Body of pancreas (tissue), 4 donors: Measurements from ENCODE around the gene MKNK2.

ENCODE experiments used
- CTCF ChIP-seq, 7 experiments: fragments of 450-650 bp in 4 of 7; fragments of 200-600 bp in 3 of 7; sonication (generic) in 3 of 7; IDR thresholded peaks; one replicate each; pipeline ENCODE4 v1.5.1; 2016 to 2019; ENCODE audit warnings: antibody characterized with exemption in 7 of 7
- POLR2A ChIP-seq, 3 donors: fragments of 450-650 bp; IDR thresholded peaks; one replicate each; pipeline ENCODE4 v1.6.1; 2016; ENCODE audit warnings: antibody characterized with exemption in 3 of 3, mild to moderate bottlenecking in 2 of 3

- TF ChIP-seq CTCF (IDR thresholded peaks at IDR 0.05) (no peak), POLR2A (IDR thresholded peaks at IDR 0.05) (no peak)
Measured at GRCh38 chr19:2042485-2043250, 8.4 kb downstream of the MKNK2 start.
